H9 (cell line): Measurements from ENCODE around the gene PDE1C. TPM values are rescaled to one million over a fixed set of nuclear protein-coding genes. Genes with fewer than 3 reads are reported as not detected.

Experiments
- DNase-seq: peaks from one replicate; pipeline ENCODE4 v3.0.0-alpha.2; 2017
- H2AFZ ChIP-seq: one replicate; pipeline ENCODE4 v1.6.1; 2013; ENCODE audit warnings: mild to moderate bottlenecking, low read length, control low read depth, moderate library complexity
- H2AK5ac ChIP-seq: 2 replicates; pipeline ENCODE4 v1.6.1; 2013; ENCODE audit warnings: low read length, control low read depth, mixed read lengths; ENCODE audit not compliant: insufficient read length
- H2BK120ac ChIP-seq: one replicate; pipeline ENCODE4 v1.6.1; 2013; ENCODE audit warnings: low read depth, mild to moderate bottlenecking, low read length, control low read depth, inconsistent platforms; ENCODE audit not compliant: poor library complexity, severe bottlenecking
- H2BK12ac ChIP-seq: 2 replicates; pipeline ENCODE4 v1.6.1; 2013; ENCODE audit warnings: low read length, control low read depth, mixed read lengths, low read depth; ENCODE audit not compliant: insufficient read length
- H2BK15ac ChIP-seq: 2 replicates; pipeline ENCODE4 v1.6.1; 2013; ENCODE audit warnings: low read depth, low read length, control low read depth
- H2BK20ac ChIP-seq: one replicate; pipeline ENCODE4 v1.6.1; 2013; ENCODE audit warnings: low read depth, mild to moderate bottlenecking, low read length, control low read depth, inconsistent platforms; ENCODE audit not compliant: poor library complexity, severe bottlenecking
- H2BK5ac ChIP-seq: 2 replicates; pipeline ENCODE4 v1.6.1; 2013; ENCODE audit warnings: low read length, control low read depth, mixed read lengths; ENCODE audit not compliant: insufficient read length
- H3K14ac ChIP-seq: 2 replicates; pipeline ENCODE4 v1.6.1; 2013; ENCODE audit warnings: low read length, control low read depth; ENCODE audit not compliant: insufficient read depth
- H3K18ac ChIP-seq: 2 replicates; pipeline ENCODE4 v1.6.1; 2013; ENCODE audit warnings: low read depth, mild to moderate bottlenecking, mixed read lengths, low read length, control low read depth; ENCODE audit not compliant: insufficient read length
- H3K23ac ChIP-seq: 2 replicates; pipeline ENCODE4 v1.6.1; 2013; ENCODE audit warnings: low read length, control low read depth, mixed read lengths, low read depth; ENCODE audit not compliant: insufficient read length
- H3K23me2 ChIP-seq: 2 replicates; pipeline ENCODE4 v1.6.1; 2013; ENCODE audit warnings: low read depth, mild to moderate bottlenecking, mixed read lengths, low read length, control low read depth; ENCODE audit not compliant: insufficient read length, poor library complexity, severe bottlenecking
- H3K27ac ChIP-seq: 2 replicates; pipeline ENCODE4 v1.5.1; 2013; ENCODE audit warnings: low read length, control low read depth, mixed read lengths, low read depth; ENCODE audit not compliant: insufficient read length
- H3K27me3 ChIP-seq: 2 replicates; pipeline ENCODE4 v1.6.1; 2013; ENCODE audit warnings: low read length, control low read depth, inconsistent platforms; ENCODE audit not compliant: insufficient read depth
- H3K4ac ChIP-seq: 2 replicates; pipeline ENCODE4 v1.6.1; 2013; ENCODE audit warnings: low read depth, mild to moderate bottlenecking, control low read depth, inconsistent platforms, low read length, moderate library complexity
- H3K4me1 ChIP-seq: 2 replicates; pipeline ENCODE4 v1.6.1; 2013; ENCODE audit warnings: low read length, control low read depth, inconsistent platforms; ENCODE audit not compliant: insufficient read depth
- H3K4me2 ChIP-seq: 2 replicates; pipeline ENCODE4 v1.6.1; 2013; ENCODE audit warnings: low read length, control low read depth, mixed read lengths; ENCODE audit not compliant: insufficient read length, insufficient read depth
- H3K56ac ChIP-seq: 2 replicates; pipeline ENCODE4 v1.6.1; 2013; ENCODE audit warnings: low read depth, mild to moderate bottlenecking, mixed read lengths, low read length, control low read depth; ENCODE audit not compliant: insufficient read length
- H3K79me1 ChIP-seq: 2 replicates; pipeline ENCODE4 v1.6.1; 2013; ENCODE audit warnings: low read depth, mild to moderate bottlenecking, moderate library complexity, low read length, control low read depth, inconsistent platforms; ENCODE audit not compliant: insufficient read depth, poor library complexity, severe bottlenecking
- H3K79me2 ChIP-seq: 2 replicates; pipeline ENCODE4 v1.6.1; 2013; ENCODE audit warnings: low read length, control low read depth, inconsistent platforms; ENCODE audit not compliant: insufficient read depth
- H3K9ac ChIP-seq: 2 replicates; pipeline ENCODE4 v1.6.1; 2013; ENCODE audit warnings: low read length, control low read depth, mixed read lengths; ENCODE audit not compliant: insufficient read length; ENCODE audit errors: extremely low read depth
- H3K9me3 ChIP-seq: one replicate; pipeline ENCODE4 v1.6.1; 2013; ENCODE audit warnings: low read depth, low read length, inconsistent platforms; ENCODE audit not compliant: control insufficient read depth
- H3T11ph ChIP-seq: one replicate; pipeline ENCODE4 v1.6.1; 2013; ENCODE audit warnings: mild to moderate bottlenecking, low read length, control low read depth, inconsistent platforms
- H4K20me1 ChIP-seq: one replicate; pipeline ENCODE4 v1.6.1; 2013; ENCODE audit not compliant: control insufficient read depth, insufficient read length, insufficient read depth
- H4K5ac ChIP-seq: 2 replicates; pipeline ENCODE4 v1.6.1; 2013; ENCODE audit warnings: low read depth, mild to moderate bottlenecking, mixed read lengths, low read length, control low read depth; ENCODE audit not compliant: insufficient read length
- H4K8ac ChIP-seq: replicated peaks from 2 replicates; pipeline ENCODE4 v1.6.1; 2013; ENCODE audit warnings: low read length, control low read depth, mixed read lengths, low read depth; ENCODE audit not compliant: insufficient read length
- H4K91ac ChIP-seq: 2 replicates; pipeline ENCODE4 v1.6.1; 2013; ENCODE audit warnings: low read depth, mild to moderate bottlenecking, moderate library complexity, mixed read lengths, low read length, control low read depth; ENCODE audit not compliant: insufficient read length
- H3K27ac Mint-ChIP-seq, 3 experiments: 2 replicates in 2 of 3; 3 replicates in 1 of 3; pipeline ENCODE4 v1.8.0; 2020 to 2021; ENCODE audit warnings: mixed read lengths in 3 of 3, mild to moderate bottlenecking in 1 of 3, moderate library complexity in 1 of 3
- H3K27me3 Mint-ChIP-seq: 2 replicates; pipeline ENCODE4 v1.8.0; 2021; ENCODE audit warnings: low read depth, mild to moderate bottlenecking, moderate library complexity, mixed read lengths
- H3K36me3 Mint-ChIP-seq, 3 experiments: 2 replicates in 2 of 3; 3 replicates in 1 of 3; pipeline ENCODE4 v1.8.0; 2020 to 2021; ENCODE audit warnings: low read depth in 3 of 3, mixed read lengths in 3 of 3; ENCODE audit not compliant: insufficient read depth in 1 of 3
- H3K4me1 Mint-ChIP-seq, 2 experiments: 2 replicates each; pipeline ENCODE4 v1.8.0; 2020; ENCODE audit warnings: mixed read lengths in 2 of 2
- H3K4me3 Mint-ChIP-seq, 2 experiments: 2 replicates in 1 of 2; 3 replicates in 1 of 2; pipeline ENCODE4 v1.8.0; 2020 to 2021; ENCODE audit warnings: mild to moderate bottlenecking in 2 of 2, mixed read lengths in 2 of 2, moderate library complexity in 1 of 2
- H3K9me3 Mint-ChIP-seq, 2 experiments: 2 replicates in 1 of 2; 3 replicates in 1 of 2; pipeline ENCODE4 v1.8.0; 2020; ENCODE audit warnings: mild to moderate bottlenecking in 2 of 2, mixed read lengths in 2 of 2, moderate library complexity in 1 of 2
- WGBS: extraction: QIAGEN DNeasy Blood & Tissue Kit; methylation state at CpG from one replicate; pipeline ENCODE4 v1.1.7; 2013; ENCODE audit warnings: missing lambda C conversion rate, low lambda C conversion rate, mixed read lengths; ENCODE audit not compliant: insufficient read length; ENCODE audit errors: extremely low coverage; 5-methylcytosine and 5-hydroxymethylcytosine counted together
- total RNA-seq: library from RNA; stranded (reverse); gene quantifications from 2 replicates; pipeline ENCODE4 v1.2.1, GENCODE V29; 2021
- TF ChIP-seq, protein P1 (sequence below): fragments of 200-600 bp; sonication (generic); conservative IDR thresholded peaks from 3 replicates; pipeline ENCODE4 v1.8.0; 2021; ENCODE audit warnings: antibody characterized with exemption, mild to moderate bottlenecking

The PDE1C gene
- total RNA-seq, 1 experiment from 2014 or later: 0.17 TPM

- Histone ChIP-seq H4K8ac (no peak overlapping the region), H2BK120ac (no peak overlapping the region), H3K4me1 (no peaks in the 10 kb centered on the region), H3K56ac (no peak overlapping the region), H3K4ac (no peak overlapping the region), H2AK5ac (no peak overlapping the region), H3K27me3 (no peaks in the 10 kb centered on the region), H4K5ac (no peak overlapping the region), H3K27ac (no peak overlapping the region), H3K18ac (no peak overlapping the region), H2AFZ (no peak overlapping the region), H3K23ac (no peak overlapping the region), H3K14ac (no peak overlapping the region), H2BK12ac (no peak overlapping the region), H2BK20ac (no peak overlapping the region), H3K9me3 (no peaks in the 10 kb centered on the region), H3K79me1 (no peaks in the 10 kb centered on the region), H4K91ac (no peak overlapping the region), H2BK5ac (no peak overlapping the region), H3T11ph (no peak overlapping the region), H4K20me1 (no peaks in the 10 kb centered on the region), H2BK15ac (no peak overlapping the region), H3K79me2 (no peaks in the 10 kb centered on the region), H3K9ac (no peak overlapping the region), H3K4me2 (no peak overlapping the region), H3K23me2 (no peaks in the 10 kb centered on the region)
- H3K27me3 Mint-ChIP-seq: peaks cover 13% of the 10 kb centered on the region
- no peaks in the 10 kb centered on the region for H3K9me3 Mint-ChIP-seq
- TF ChIP-seq, protein P1, sequence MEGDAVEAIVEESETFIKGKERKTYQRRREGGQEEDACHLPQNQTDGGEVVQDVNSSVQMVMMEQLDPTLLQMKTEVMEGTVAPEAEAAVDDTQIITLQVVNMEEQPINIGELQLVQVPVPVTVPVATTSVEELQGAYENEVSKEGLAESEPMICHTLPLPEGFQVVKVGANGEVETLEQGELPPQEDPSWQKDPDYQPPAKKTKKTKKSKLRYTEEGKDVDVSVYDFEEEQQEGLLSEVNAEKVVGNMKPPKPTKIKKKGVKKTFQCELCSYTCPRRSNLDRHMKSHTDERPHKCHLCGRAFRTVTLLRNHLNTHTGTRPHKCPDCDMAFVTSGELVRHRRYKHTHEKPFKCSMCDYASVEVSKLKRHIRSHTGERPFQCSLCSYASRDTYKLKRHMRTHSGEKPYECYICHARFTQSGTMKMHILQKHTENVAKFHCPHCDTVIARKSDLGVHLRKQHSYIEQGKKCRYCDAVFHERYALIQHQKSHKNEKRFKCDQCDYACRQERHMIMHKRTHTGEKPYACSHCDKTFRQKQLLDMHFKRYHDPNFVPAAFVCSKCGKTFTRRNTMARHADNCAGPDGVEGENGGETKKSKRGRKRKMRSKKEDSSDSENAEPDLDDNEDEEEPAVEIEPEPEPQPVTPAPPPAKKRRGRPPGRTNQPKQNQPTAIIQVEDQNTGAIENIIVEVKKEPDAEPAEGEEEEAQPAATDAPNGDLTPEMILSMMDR: no peak
- no peak overlapping the region for H3K27ac Mint-ChIP-seq
- WGBS: no CpG with 5 or more reads among the region's 7 CpGs
- H3K36me3 Mint-ChIP-seq: no peaks in the 10 kb centered on the region
- H3K4me1 Mint-ChIP-seq: 0 out of 4 replicates have a peak, but pooled peaks cover 0 to 3% of the 10 kb centered on the region in 2 experiments
- no peak overlapping the region for H3K4me3 Mint-ChIP-seq
- no peak for DNase-seq
Measured at GRCh38 chr7:31918706-31919393, 151.4 kb downstream of the PDE1C start.
